ENCODE data around the gene CUEDC2.

The CUEDC2 gene

GRCh38 chr10:102451105-102451969 is 19.0 kb upstream of the CUEDC2 start, which contains the start of gene C10orf95:
Gene C10orf95, minus strand, starts transcription at chr10:102451543. Its CDS starts 450 bp downstream, at chr10:102451093.
- H3K9me3 Mint-ChIP-seq = no peaks in the 10 kb centered on the region
- peaks cover 7% of the 10 kb centered on the region for H3K4me1 Mint-ChIP-seq
- H3K27ac Mint-ChIP-seq = peak within 1 kb of the TSS in 2 of 3 experiments; percentile 77
- peaks cover 3% of the 10 kb centered on the region for H3K27me3 Mint-ChIP-seq (ENCODE audit: low read depth)
- peak within 1 kb of the TSS; percentile 88 to 94 (median 91) for H3K4me3 Mint-ChIP-seq
- no peak for TF ChIP-seq CTCF (IDR thresholded peaks at IDR 0.05; ENCODE audit: unreplicated experiment in 3 of 3)
- peaks cover 5% of the 10 kb centered on the region for H3K36me3 Mint-ChIP-seq (ENCODE audit: low read depth)

- peaks cover 5% of the 10 kb centered on the region for H3K36me3 Mint-ChIP-seq (ENCODE audit: low read depth)
- H3K4me3 Mint-ChIP-seq = peak overlapping the region; percentile 94 to 95 (median 94)
- H3K27ac Mint-ChIP-seq = peak overlapping the region; percentile 58 to 77 (median 73)
- H3K27me3 Mint-ChIP-seq (ENCODE audit: low read depth) = peaks cover 3% of the 10 kb centered on the region
- H3K9me3 Mint-ChIP-seq = no peaks in the 10 kb centered on the region
- H3K4me1 Mint-ChIP-seq = peaks cover 7% of the 10 kb centered on the region
- TF ChIP-seq CTCF (IDR thresholded peaks at IDR 0.05; ENCODE audit: unreplicated experiment in 3 of 3) = no peak
These were observed 18.2 kb upstream of the CUEDC2 start for GRCh38 chr10:102450374-102451104.

- peaks cover 7% of the 10 kb centered on the region for H3K4me1 Mint-ChIP-seq
- peaks cover 3% of the 10 kb centered on the region for H3K27me3 Mint-ChIP-seq (ENCODE audit: low read depth)
- peaks cover 5% of the 10 kb centered on the region for H3K36me3 Mint-ChIP-seq (ENCODE audit: low read depth)
- peak overlapping the region; percentile 94 to 95 (median 94) for H3K4me3 Mint-ChIP-seq
- H3K27ac Mint-ChIP-seq = peak overlapping the region; percentile 58 to 77 (median 73)
- TF ChIP-seq CTCF (IDR thresholded peaks at IDR 0.05; ENCODE audit: unreplicated experiment in 3 of 3) = no peak
- H3K9me3 Mint-ChIP-seq = no peaks in the 10 kb centered on the region
These were observed 17.7 kb upstream of the CUEDC2 start for GRCh38 chr10:102450124-102450373.

GRCh38 chr10:102449321-102450123 is 17.1 kb upstream of the CUEDC2 start:
- Mint-ChIP-seq H3K27me3 (ENCODE audit: low read depth) (no peaks in the 10 kb centered on the region), H3K4me1 (peaks cover 7% of the 10 kb centered on the region), H3K9me3 (no peaks in the 10 kb centered on the region), H3K36me3 (ENCODE audit: low read depth) (peaks cover 5% of the 10 kb centered on the region), H3K4me3 (peak overlapping the region; percentile 94 to 95 (median 94)), H3K27ac (peak overlapping the region; percentile 58 to 77 (median 73))
- no peak for TF ChIP-seq CTCF (IDR thresholded peaks at IDR 0.05; ENCODE audit: unreplicated experiment in 3 of 3)

- Mint-ChIP-seq H3K4me3 (no peak overlapping the region), H3K4me1 (peaks cover 7% of the 10 kb centered on the region), H3K36me3 (ENCODE audit: low read depth) (no peaks in the 10 kb centered on the region), H3K9me3 (no peaks in the 10 kb centered on the region), H3K27ac (no peak overlapping the region), H3K27me3 (ENCODE audit: low read depth) (no peaks in the 10 kb centered on the region)
- TF ChIP-seq CTCF (IDR thresholded peaks at IDR 0.05; ENCODE audit: unreplicated experiment in 3 of 3) = no peak
These were observed 12.5 kb upstream of the CUEDC2 start for GRCh38 chr10:102444851-102445250.

All from nephron (organoid).